ENCODE results near the gene SEC16A. TPM values are rescaled to one million over a fixed set of nuclear protein-coding genes. Genes with fewer than 3 reads are reported as not detected.

Gene SEC16A
- total and polyA plus RNA-seq, 2 donors (not counting 3 experiments of a cell fraction or from before 2014, with no cell fraction given): 34.5 to 80.6 TPM

GRCh38 chr9:136416914-136417313, 65.9 kb downstream of the SEC16A start:
- intact Hi-C loops (cut with micrococcal nuclease) (no loop called here), dilution Hi-C loops (cut with MboI; ENCODE audit: extremely low pct_ligation_motif_present, low sequenced_read_pairs) (no loop called here)
- BruUV-seq (replicated peaks): no TSS peak
- H3K36me3 ChIP-seq (ENCODE audit: control insufficient read depth in 2 of 2, extremely low read depth in 1 of 2, insufficient read depth in 2 of 2, low read length in 2 of 2): peaks cover 24 to 61% of the 10 kb centered on the region in 2 experiments
- DNase-seq (ENCODE audit: low read depth, low spot score) (no peak), FAIRE-seq (no peak)
- POLR2A ChIA-PET: no interaction called here
- H3K4me3 ChIP-seq (replicated peaks in 1 of 3; ENCODE audit: insufficient read depth in 1 of 3, low read depth in 1 of 3, low read length in 3 of 3): no peak overlapping the region
- no peak overlapping the region for H3K9ac ChIP-seq (replicated peaks; ENCODE audit: extremely low read depth, insufficient read depth, low read length)
- no peak for TF ChIP-seq EZH2 (IDR thresholded peaks at IDR 0.05; ENCODE audit: borderline replicate concordance, low read depth, low read length, severe bottlenecking)
- CTCF ChIA-PET: no interaction called here
- H3K9me3 ChIP-seq (replicated peaks; ENCODE audit: control insufficient read depth, insufficient read depth, low read length): no peaks in the 10 kb centered on the region
- no peak overlapping the region for H3K4me2 ChIP-seq (ENCODE audit: insufficient read depth, low read length)
- peaks cover 14% of the 10 kb centered on the region for H3K79me2 ChIP-seq (ENCODE audit: control insufficient read depth, insufficient read depth, low read length)
- no peaks in the 10 kb centered on the region for H4K20me1 ChIP-seq (replicated peaks; ENCODE audit: control insufficient read depth, extremely low read depth, insufficient read depth, low read length)
- H3K9me1 ChIP-seq (replicated peaks; ENCODE audit: control insufficient read depth, extremely low read depth, insufficient read depth, low read length): no peaks in the 10 kb centered on the region
- H2AFZ ChIP-seq (ENCODE audit: low read depth, low read length): no peak overlapping the region
- no peak overlapping the region for H3K27ac ChIP-seq (ENCODE audit: insufficient read depth, low read depth, low read length)
- H3K4me1 ChIP-seq (ENCODE audit: control insufficient read depth, extremely low read depth, insufficient read depth, low read length): peaks cover 2% of the 10 kb centered on the region
- no peaks in the 10 kb centered on the region for H3K27me3 ChIP-seq (ENCODE audit: control insufficient read depth in 2 of 2, insufficient read depth in 2 of 2, low read length in 2 of 2)

- dilution Hi-C loops (cut with MboI; ENCODE audit: extremely low pct_ligation_motif_present, low sequenced_read_pairs): no loop called here
- TF ChIP-seq EZH2 (IDR thresholded peaks at IDR 0.05; ENCODE audit: borderline replicate concordance, low read depth, low read length, severe bottlenecking): no peak
- H4K20me1 ChIP-seq (replicated peaks; ENCODE audit: control insufficient read depth, extremely low read depth, insufficient read depth, low read length): no peaks in the 10 kb centered on the region
- no peak overlapping the region for H3K9ac ChIP-seq (replicated peaks; ENCODE audit: extremely low read depth, insufficient read depth, low read length)
- DNase-seq (ENCODE audit: low read depth, low spot score) (no peak), FAIRE-seq (no peak)
- H3K27ac ChIP-seq (ENCODE audit: insufficient read depth, low read depth, low read length): no peak overlapping the region
- peaks cover 19% of the 10 kb centered on the region for H3K79me2 ChIP-seq (ENCODE audit: control insufficient read depth, insufficient read depth, low read length)
- H3K27me3 ChIP-seq (ENCODE audit: control insufficient read depth in 2 of 2, insufficient read depth in 2 of 2, low read length in 2 of 2): no peaks in the 10 kb centered on the region
- peaks cover 22 to 58% of the 10 kb centered on the region in 2 experiments for H3K36me3 ChIP-seq (ENCODE audit: control insufficient read depth in 2 of 2, extremely low read depth in 1 of 2, insufficient read depth in 2 of 2, low read length in 2 of 2)
- no peaks in the 10 kb centered on the region for H3K9me1 ChIP-seq (replicated peaks; ENCODE audit: control insufficient read depth, extremely low read depth, insufficient read depth, low read length)
- intact Hi-C loops (cut with micrococcal nuclease): no loop called here
- H3K4me1 ChIP-seq (ENCODE audit: control insufficient read depth, extremely low read depth, insufficient read depth, low read length): peaks cover 6% of the 10 kb centered on the region
- H2AFZ ChIP-seq (ENCODE audit: low read depth, low read length): no peak overlapping the region
- H3K4me2 ChIP-seq (ENCODE audit: insufficient read depth, low read length): no peak overlapping the region
- ChIA-PET CTCF (no interaction called here), POLR2A (no interaction called here)
- H3K4me3 ChIP-seq (replicated peaks in 1 of 3; ENCODE audit: insufficient read depth in 1 of 3, low read depth in 1 of 3, low read length in 3 of 3): no peak overlapping the region
- H3K9me3 ChIP-seq (replicated peaks; ENCODE audit: control insufficient read depth, insufficient read depth, low read length): no peaks in the 10 kb centered on the region
- no TSS peak for BruUV-seq (replicated peaks)
Observed at GRCh38 chr9:136416427-136416826, 66.4 kb downstream of the SEC16A start.

Measured in endothelial cell of umbilical vein (primary cell).